ENCODE results near the gene APIP.

Gene APIP

DNA sequence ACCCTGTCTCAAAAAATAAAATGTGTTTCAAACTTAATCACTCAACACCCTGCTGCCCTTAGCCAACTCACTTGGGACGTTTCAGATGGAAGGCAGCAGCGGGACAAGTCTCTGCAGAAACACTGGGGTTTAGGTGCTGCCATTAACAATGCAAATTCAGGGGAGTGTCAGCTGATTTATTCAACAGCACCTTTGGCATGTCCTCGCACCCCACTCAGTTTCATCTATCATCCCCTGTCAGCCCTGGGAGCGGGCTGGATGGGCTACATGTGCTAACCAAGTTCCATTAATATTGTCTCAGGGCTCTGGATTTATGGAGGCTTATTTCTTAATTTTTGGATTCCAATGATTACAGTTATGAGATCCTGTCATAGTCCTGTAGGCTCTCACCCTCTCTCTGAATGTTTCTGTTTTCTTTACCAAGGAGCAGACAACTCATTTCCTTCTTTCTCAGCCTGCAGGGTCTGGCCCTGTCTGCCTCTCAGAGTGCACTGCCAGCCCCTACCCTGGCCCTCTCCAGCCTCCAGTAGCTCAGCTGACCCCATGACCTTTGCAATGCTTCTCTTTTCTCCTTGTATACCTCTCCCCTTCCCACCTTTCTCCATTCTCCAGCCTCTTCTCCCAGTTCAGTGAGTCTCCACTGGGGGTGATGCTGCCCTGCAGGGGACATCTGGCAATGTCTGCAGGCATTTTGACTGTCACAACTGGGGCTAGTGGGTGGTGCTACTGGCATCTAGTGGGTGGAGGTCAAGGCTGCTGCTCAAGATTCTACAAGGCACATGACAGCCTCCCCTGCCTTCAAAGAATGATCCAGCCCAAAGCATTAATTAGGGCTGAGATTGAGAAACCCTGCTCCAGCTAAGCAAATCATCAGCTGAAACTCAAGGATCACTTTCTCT lies 79.0 kb downstream of the APIP start:
- DNase-seq = no peak

DNA sequence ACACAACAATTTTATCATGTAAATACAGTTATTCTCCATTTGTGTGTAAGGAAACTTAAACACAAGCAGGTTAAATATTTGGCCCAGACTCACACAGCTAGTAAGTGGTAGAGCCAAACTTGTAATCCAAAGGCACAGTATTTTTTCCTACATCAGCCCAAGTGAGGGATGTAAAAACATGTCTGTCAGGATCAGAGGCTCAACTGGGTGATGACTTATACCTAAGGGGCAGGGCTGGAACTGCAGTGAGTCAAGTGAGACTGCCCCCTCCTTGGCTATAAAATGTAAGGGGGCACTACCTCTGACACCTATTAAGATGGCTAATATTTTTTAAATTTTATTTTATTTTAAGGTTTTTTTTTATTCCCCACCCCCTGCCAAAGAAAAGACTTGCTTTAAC lies 82.6 kb downstream of the APIP start:
- no peak for DNase-seq
